GM21423 (cell line): Measurements from ENCODE around the gene RACK1.

ENCODE experiments used
- ATAC-seq: cut with Tn5 transposase; IDR thresholded peaks from one replicate; pipeline ENCODE4 v1.9.1; 2021; ENCODE audit warnings: mild to moderate bottlenecking, moderate library complexity; ENCODE audit not compliant: unreplicated experiment

The RACK1 gene

GRCh38 chr5:181259974-181260719, 16.4 kb upstream of the RACK1 start:
- ATAC-seq = no peak

- ATAC-seq = no peak
Observed at GRCh38 chr5:181259283-181259682, 15.6 kb upstream of the RACK1 start.

GRCh38 chr5:181258576-181258975, 14.9 kb upstream of the RACK1 start:
- ATAC-seq = no peak

- no peak for ATAC-seq
Observed at GRCh38 chr5:181255836-181256578, 12.3 kb upstream of the RACK1 start.

GRCh38 chr5:181255276-181255675, 11.6 kb upstream of the RACK1 start:
- no peak for ATAC-seq

- no peak for ATAC-seq
Observed at GRCh38 chr5:181248277-181248676, 4.6 kb upstream of the RACK1 start.

GRCh38 chr5:181246276-181247049, 2.8 kb upstream of the RACK1 start:
- peak; percentile 51 for ATAC-seq

- peak; percentile 0 for ATAC-seq
Observed at GRCh38 chr5:181245427-181246275, 1.9 kb upstream of the RACK1 start.

GRCh38 chr5:181243018-181243563, 615 bp downstream of the RACK1 start:
- ATAC-seq = no peak

- no peak for ATAC-seq
Observed at GRCh38 chr5:181242031-181242451, 1.7 kb downstream of the RACK1 start.

- ATAC-seq = no peak
Observed at GRCh38 chr5:181241393-181241975, 2.2 kb downstream of the RACK1 start.

- ATAC-seq = no peak
Observed at GRCh38 chr5:181239062-181239663, 4.5 kb downstream of the RACK1 start.

GRCh38 chr5:181237729-181238385, 5.8 kb downstream of the RACK1 start:
- no peak for ATAC-seq

GRCh38 chr5:181236954-181237641, 6.6 kb downstream of the RACK1 start:
- no peak for ATAC-seq

- ATAC-seq = no peak
Observed at GRCh38 chr5:181236471-181236870, 7.2 kb downstream of the RACK1 start.

- no peak for ATAC-seq
Observed at GRCh38 chr5:181235689-181236366, 7.9 kb downstream of the RACK1 start.

- no peak for ATAC-seq
Observed at GRCh38 chr5:181235323-181235688, 8.4 kb downstream of the RACK1 start.
